OCI-LY3 (cell line): ENCODE data around the gene COL8A2.

Experiments used
- CTCF ChIP-seq: fragments of 200-600, 300-600 bp; sonication (generic); IDR thresholded peaks from 2 replicates; pipeline ENCODE4 v1.5.1; 2014; ENCODE audit warnings: antibody characterized with exemption, low read length, low read depth
- EZH2phosphoT487 ChIP-seq: fragments of 200-600 bp; shearing (Covaris generic); IDR thresholded peaks from 2 replicates; pipeline ENCODE4 v1.6.1; 2018; ENCODE audit warnings: antibody characterized with exemption, mixed run types, low read depth

- TF ChIP-seq CTCF: no peak
- TF ChIP-seq EZH2phosphoT487: no peak
Measured at GRCh38 chr1:36068866-36069265, 56.2 kb downstream of the COL8A2 start.
